Measurements from ENCODE around the gene EFNB2. TPM values are rescaled to one million over a fixed set of nuclear protein-coding genes. Genes with fewer than 3 reads are reported as not detected.

EFNB2 gene
- total RNA-seq, 2 experiments from 2014 or later, result 0.25 to 0.51 TPM

- Histone ChIP-seq H2AFZ (ENCODE audit: low read length) (no peak overlapping the region), H3K4me1 (ENCODE audit: insufficient read depth, low read length, poor library complexity, severe bottlenecking) (peaks cover 37% of the 10 kb centered on the region), H3K27ac (ENCODE audit: low read depth, low read length, poor library complexity, severe bottlenecking) (no peak overlapping the region), H3K9me3 (ENCODE audit: low read length) (no peaks in the 10 kb centered on the region), H4K20me1 (ENCODE audit: insufficient read depth, low read length) (peaks cover 77% of the 10 kb centered on the region), H3K4me3 (ENCODE audit: low read depth, low read length, poor library complexity, severe bottlenecking) (no peak overlapping the region), H3K9me2 (ENCODE audit: insufficient read depth, low read length) (no peaks in the 10 kb centered on the region), H3K4me2 (ENCODE audit: low read length) (peak overlapping the region; percentile 39; the same call in 1 of the 2 replicates), H3K79me2 (ENCODE audit: insufficient read depth, low read depth, low read length) (peaks cover 100% of the 10 kb centered on the region), H3K36me3 (ENCODE audit: insufficient read depth, low read length) (peaks cover 42% of the 10 kb centered on the region)
- ChIA-PET POLR2A (no interaction called here), CTCF (ENCODE audit: unreplicated experiment) (no interaction called here)
- BruUV-seq (replicated peaks), result no TSS peak
- DNase-seq (ENCODE audit: low spot score), result no peak
- TF ChIP-seq EZH2phosphoT487 (IDR thresholded peaks at IDR 0.05; ENCODE audit: borderline replicate concordance, low read depth, low read length) (no peak), CTCF (conservative IDR thresholded peaks at IDR 0.05; ENCODE audit: low read length) (no peak)
- intact Hi-C loops (cut with micrococcal nuclease; ENCODE audit: unreplicated experiment), result no loop called here
Measured at GRCh38 chr13:106562301-106562700, 26.8 kb upstream of the EFNB2 start.

GRCh38 chr13:106561551-106562170 lies 26.2 kb upstream of the EFNB2 start:
- H3K4me3 ChIP-seq (ENCODE audit: low read depth, low read length, poor library complexity, severe bottlenecking), result no peak overlapping the region
- DNase-seq (ENCODE audit: low spot score), result no peak
- no peak overlapping the region for H3K27ac ChIP-seq (ENCODE audit: low read depth, low read length, poor library complexity, severe bottlenecking)
- H3K79me2 ChIP-seq (ENCODE audit: insufficient read depth, low read depth, low read length), result peaks cover 100% of the 10 kb centered on the region
- no peaks in the 10 kb centered on the region for H3K9me3 ChIP-seq (ENCODE audit: low read length)
- BruUV-seq (replicated peaks), result no TSS peak
- ChIA-PET CTCF (ENCODE audit: unreplicated experiment) (no interaction called here), POLR2A (no interaction called here)
- intact Hi-C loops (cut with micrococcal nuclease; ENCODE audit: unreplicated experiment), result no loop called here
- H3K9me2 ChIP-seq (ENCODE audit: insufficient read depth, low read length), result no peaks in the 10 kb centered on the region
- H3K36me3 ChIP-seq (ENCODE audit: insufficient read depth, low read length), result peaks cover 47% of the 10 kb centered on the region
- H3K4me1 ChIP-seq (ENCODE audit: insufficient read depth, low read length, poor library complexity, severe bottlenecking), result peaks cover 37% of the 10 kb centered on the region
- H2AFZ ChIP-seq (ENCODE audit: low read length), result no peak overlapping the region
- H3K4me2 ChIP-seq (ENCODE audit: low read length), result peak overlapping the region; percentile 39; the same call in 1 of the 2 replicates
- TF ChIP-seq CTCF (conservative IDR thresholded peaks at IDR 0.05; ENCODE audit: low read length), result no peak
- TF ChIP-seq EZH2phosphoT487 (IDR thresholded peaks at IDR 0.05; ENCODE audit: borderline replicate concordance, low read depth, low read length), result no peak
- peaks cover 74% of the 10 kb centered on the region for H4K20me1 ChIP-seq (ENCODE audit: insufficient read depth, low read length)

- H3K79me2 ChIP-seq (ENCODE audit: insufficient read depth, low read depth, low read length), result peaks cover 100% of the 10 kb centered on the region
- no peak for TF ChIP-seq EZH2phosphoT487 (IDR thresholded peaks at IDR 0.05; ENCODE audit: borderline replicate concordance, low read depth, low read length)
- H3K9me2 ChIP-seq (ENCODE audit: insufficient read depth, low read length), result no peaks in the 10 kb centered on the region
- peaks cover 66% of the 10 kb centered on the region for H4K20me1 ChIP-seq (ENCODE audit: insufficient read depth, low read length)
- H3K4me1 ChIP-seq (ENCODE audit: insufficient read depth, low read length, poor library complexity, severe bottlenecking), result peaks cover 37% of the 10 kb centered on the region
- ChIA-PET CTCF (ENCODE audit: unreplicated experiment) (no interaction called here), POLR2A (no interaction called here)
- no peak overlapping the region for H3K27ac ChIP-seq (ENCODE audit: low read depth, low read length, poor library complexity, severe bottlenecking)
- intact Hi-C loops (cut with micrococcal nuclease; ENCODE audit: unreplicated experiment), result no loop called here
- peaks cover 47% of the 10 kb centered on the region for H3K36me3 ChIP-seq (ENCODE audit: insufficient read depth, low read length)
- H2AFZ ChIP-seq (ENCODE audit: low read length), result no peak overlapping the region
- no peaks in the 10 kb centered on the region for H3K9me3 ChIP-seq (ENCODE audit: low read length)
- no peak for DNase-seq (ENCODE audit: low spot score)
- no TSS peak for BruUV-seq (replicated peaks)
- no peak overlapping the region for H3K4me2 ChIP-seq (ENCODE audit: low read length)
- no peak overlapping the region for H3K4me3 ChIP-seq (ENCODE audit: low read depth, low read length, poor library complexity, severe bottlenecking)
Measured at GRCh38 chr13:106560821-106561220, 25.4 kb upstream of the EFNB2 start.
